Stimulated activated CD8-positive, alpha-beta memory T cell treated with anti-CD3 and anti-CD28 coated beads, Interleukin-7, amount 100 ng/mL, for 48 hours (primary cell): ENCODE measurements around the gene ZNF569.
"Not testable (repeated sequence)": the region's sequence is repeated elsewhere in the genome, so short reads cannot be mapped to it uniquely, and the experiment has no call there.

Experiments
- DNase-seq, 2 donors: peaks; one replicate each; pipeline ENCODE4 v3.0.0-alpha.2; 2020; ENCODE audit warnings: low read depth in 1 of 2; ENCODE audit errors: extremely low read depth in 1 of 2

ZNF569 gene

DNA sequence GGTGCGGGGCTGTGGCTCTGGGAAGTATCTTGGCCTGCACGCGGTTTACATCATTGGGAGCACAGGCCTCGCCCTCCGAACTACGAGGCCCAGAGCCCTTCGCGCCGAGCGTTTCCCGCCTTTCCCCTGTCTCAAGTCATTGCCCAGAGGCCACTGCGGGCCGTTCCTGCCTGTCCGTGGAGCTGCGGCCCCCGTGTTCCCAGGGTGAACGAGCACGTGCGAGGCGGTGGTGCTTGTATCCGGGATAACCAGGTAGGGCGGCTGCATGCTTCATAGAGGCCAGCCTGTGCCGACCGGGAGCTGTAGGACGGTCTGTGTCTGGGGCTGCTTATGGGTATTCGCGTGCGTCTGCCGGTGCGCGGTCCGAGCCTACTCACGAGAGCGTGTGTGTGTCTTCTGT, 63.8 kb downstream of the ZNF569 start:
- DNase-seq, result no peak

DNA sequence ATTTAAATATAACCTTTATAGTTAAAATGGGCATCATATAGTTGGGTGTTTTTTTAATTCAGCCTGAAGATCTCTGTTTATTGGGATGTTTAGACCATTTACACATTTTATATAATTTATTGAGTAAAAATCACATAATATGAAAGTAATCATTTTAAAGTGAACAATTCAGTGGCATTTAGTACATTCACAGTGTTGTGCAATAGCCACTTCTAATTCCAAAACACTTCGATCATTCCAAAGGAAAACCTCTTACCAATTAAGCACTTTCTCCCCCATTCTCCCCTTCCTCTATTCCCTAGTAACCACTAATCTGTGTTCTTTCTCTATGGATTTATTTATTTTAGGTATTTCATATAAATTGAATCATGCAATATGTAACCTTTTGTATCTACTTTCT, 66.2 kb downstream of the ZNF569 start:
- DNase-seq, result no peak

DNA sequence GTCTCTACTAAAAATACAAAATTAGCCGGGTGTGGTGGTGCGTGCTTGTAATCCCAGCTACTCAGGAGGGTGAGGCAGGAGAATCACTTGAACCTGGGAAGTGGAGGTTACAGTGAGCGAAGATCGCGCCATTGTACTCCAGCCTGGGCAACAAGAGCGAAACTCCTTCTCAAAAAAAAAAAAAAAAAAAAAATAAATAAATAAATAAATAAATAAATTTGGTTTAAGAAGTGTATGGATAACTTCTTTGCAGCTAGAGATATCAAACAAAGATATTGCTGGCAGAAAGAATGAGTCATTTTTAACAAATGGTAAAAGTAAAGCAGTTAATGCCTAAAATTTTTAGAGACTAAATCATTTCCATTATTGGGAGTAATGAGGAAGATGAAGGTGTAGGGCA, 75.8 kb downstream of the ZNF569 start:
- DNase-seq, result not testable (repeated sequence)

DNA sequence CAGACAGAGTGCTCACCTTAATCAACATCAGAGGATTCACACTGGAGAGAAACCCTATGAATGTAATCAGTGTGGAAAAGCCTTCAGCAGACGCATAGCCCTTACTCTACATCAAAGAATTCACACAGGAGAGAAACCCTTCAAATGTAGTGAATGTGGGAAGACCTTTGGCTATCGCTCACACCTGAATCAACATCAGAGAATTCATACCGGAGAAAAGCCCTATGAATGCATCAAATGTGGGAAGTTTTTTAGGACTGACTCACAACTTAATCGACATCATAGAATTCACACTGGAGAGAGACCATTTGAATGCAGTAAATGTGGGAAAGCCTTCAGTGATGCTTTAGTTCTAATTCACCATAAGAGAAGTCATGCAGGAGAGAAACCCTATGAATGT, 78.0 kb downstream of the ZNF569 start:
- no peak for DNase-seq

DNA sequence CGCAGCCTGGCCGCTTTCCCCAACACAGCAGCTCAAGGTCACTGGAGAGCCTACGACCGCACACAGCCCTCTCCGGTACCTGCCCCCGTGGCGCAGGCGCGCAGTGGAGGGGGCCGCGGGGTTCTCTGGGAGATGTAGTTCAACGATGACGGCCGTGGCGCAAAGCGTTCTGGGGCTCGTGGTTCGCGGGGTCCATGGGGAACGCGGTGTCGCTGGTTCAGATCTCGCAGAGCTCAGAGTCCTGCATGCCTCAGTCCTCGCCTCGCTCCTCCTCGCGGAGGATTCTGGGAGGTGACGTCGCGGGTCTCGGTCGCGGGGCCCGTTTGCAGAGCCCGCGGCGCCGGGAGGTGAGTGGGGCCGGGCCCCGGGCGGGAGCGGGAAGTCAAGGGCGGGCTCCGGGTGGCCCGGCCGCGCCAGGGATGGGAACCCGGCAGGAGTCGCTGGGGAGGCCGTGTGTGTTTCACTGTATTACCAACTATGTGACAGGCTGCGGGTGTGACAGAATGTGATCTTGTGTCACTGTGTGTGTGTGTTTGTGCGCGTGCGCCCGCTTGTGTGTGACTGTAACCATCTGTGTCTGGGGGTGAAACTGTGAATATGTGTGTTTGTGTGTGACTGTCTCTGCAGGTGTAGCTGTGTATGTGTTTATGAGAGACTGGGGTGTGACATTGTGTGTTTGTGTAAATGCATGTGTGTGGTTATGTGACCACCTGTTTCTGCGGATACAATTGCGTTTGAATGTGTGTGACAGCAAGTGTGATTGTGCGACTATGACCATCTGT, 96.2 kb downstream of the ZNF569 start, which contains the start of gene ZNF527:
TSS of gene ZNF527 (plus strand) at position 220 of the 782 bp plus-strand sequence. CDS start 3,100 bp downstream, outside the sequence.
- DNase-seq, result peak; percentile 89 to 96

DNA sequence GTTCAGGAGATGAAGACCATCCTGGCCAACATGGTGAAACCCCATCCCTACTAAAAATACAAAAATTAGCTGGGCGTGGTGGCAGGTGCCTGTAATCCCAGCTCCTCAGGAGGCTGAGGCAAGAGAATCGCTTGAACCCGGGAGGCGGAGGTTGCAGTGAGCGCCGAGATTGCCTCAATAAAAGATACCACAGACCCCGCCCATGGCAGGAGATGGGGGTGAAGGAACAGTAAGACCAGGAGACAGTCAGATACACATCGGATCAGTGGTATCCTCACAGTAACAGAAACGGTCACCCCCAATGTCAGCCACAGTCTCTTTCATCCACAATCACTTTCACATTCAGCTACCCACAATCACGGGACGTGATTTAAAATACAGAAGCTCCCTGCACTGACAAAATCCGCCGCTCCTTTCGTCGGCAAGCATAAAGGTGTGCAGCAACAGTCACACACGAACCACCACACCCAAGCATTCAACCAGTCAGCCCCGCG, 96.8 kb downstream of the ZNF569 start:
- DNase-seq, result not testable (repeated sequence)

DNA sequence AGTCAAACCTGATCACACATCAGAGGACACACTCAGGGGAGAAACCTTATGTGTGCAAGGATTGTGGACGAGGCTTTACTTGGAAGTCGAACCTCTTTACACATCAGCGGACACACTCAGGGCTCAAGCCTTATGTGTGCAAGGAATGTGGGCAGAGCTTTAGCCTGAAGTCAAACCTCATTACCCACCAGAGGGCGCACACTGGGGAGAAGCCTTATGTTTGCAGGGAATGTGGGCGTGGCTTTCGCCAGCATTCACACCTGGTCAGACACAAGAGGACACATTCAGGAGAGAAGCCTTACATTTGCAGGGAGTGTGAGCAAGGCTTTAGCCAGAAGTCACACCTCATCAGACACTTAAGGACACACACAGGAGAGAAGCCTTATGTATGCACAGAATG, 104.5 kb downstream of the ZNF569 start:
- no peak for DNase-seq

DNA sequence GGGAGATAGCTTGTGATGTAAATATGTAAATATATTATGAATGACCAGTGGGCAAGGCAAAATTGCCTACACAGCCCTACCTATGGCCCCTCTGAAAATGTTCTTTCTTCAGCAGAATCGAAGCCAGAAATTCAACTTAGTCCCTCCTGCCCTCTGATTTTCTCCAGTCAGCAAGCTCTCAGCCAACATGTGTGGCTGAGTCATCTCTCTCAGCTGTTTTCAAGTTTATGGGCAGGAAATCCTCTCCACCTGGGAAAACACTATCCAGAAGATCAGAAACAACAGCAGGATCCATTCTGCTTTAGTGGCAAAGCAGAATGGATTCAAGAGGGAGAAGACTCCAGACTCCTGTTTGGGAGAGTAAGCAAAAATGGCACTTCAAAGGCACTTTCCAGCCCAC, 105.2 kb downstream of the ZNF569 start:
- no peak for DNase-seq
